ENCODE measurements around the gene WWOX. TPM values are rescaled to one million over a fixed set of nuclear protein-coding genes. Genes with fewer than 3 reads are reported as not detected.

The WWOX gene
- total RNA-seq, 1 experiment from 2014 or later: 28.3 TPM

DNA sequence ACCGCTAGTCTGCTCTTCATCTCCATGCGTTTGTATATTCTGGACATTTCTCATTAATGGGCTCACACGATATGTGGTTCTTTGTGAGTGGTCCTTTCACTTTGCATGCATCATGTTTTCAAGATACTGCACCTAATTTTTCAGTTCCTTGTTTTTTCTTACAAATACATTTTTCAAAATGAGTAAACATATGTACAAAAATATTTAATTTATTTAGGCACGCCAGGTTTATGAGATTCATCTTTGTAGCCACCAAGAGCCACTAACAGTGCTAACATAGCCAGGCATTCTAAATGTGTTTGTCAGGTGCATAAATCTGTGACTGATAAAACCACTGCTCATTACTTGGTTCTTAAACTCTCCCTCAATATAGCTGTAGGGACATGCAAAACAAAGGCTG lies 375.3 kb downstream of the WWOX start:
- ATAC-seq: no peak
- no TSS peak for BruUV-seq (replicated peaks)

GRCh38 chr16:78476615-78477014 lies 377.2 kb downstream of the WWOX start:
- H3K27me3 ChIP-seq (ENCODE audit: low read length): no peaks in the 10 kb centered on the region
- H3K4me2 ChIP-seq (ENCODE audit: low read length): no peak overlapping the region
- no peak for DNase-seq
- no peaks in the 10 kb centered on the region for H3K36me3 ChIP-seq (ENCODE audit: low read depth, low read length)
- intact Hi-C loops (cut with micrococcal nuclease): no loop called here
- no peak overlapping the region for H3K27ac ChIP-seq (ENCODE audit: low read length)
- H3K79me2 ChIP-seq (ENCODE audit: low read length): no peaks in the 10 kb centered on the region
- no peak overlapping the region for H3K4me3 ChIP-seq (ENCODE audit: low read length)
- ChIA-PET CTCF (no interaction called here), POLR2A (ENCODE audit: unreplicated experiment) (no interaction called here)
- H3K9ac ChIP-seq (ENCODE audit: low read length): no peak overlapping the region
- H4K20me1 ChIP-seq (ENCODE audit: low read length): no peaks in the 10 kb centered on the region
- no peaks in the 10 kb centered on the region for H3K9me3 ChIP-seq (ENCODE audit: low read length)
- BruUV-seq (replicated peaks): no TSS peak
- no peak overlapping the region for H2AFZ ChIP-seq (ENCODE audit: low read length)
- H3K4me1 ChIP-seq (ENCODE audit: insufficient read depth, low read length): no peaks in the 10 kb centered on the region
- H3F3A ChIP-seq (ENCODE audit: low read length, unreplicated experiment): no peaks in the 10 kb centered on the region
- H3K9me2 ChIP-seq (replicated peaks; ENCODE audit: low read length): no peaks in the 10 kb centered on the region
- ATAC-seq: no peak
- TF ChIP-seq, protein P1, sequence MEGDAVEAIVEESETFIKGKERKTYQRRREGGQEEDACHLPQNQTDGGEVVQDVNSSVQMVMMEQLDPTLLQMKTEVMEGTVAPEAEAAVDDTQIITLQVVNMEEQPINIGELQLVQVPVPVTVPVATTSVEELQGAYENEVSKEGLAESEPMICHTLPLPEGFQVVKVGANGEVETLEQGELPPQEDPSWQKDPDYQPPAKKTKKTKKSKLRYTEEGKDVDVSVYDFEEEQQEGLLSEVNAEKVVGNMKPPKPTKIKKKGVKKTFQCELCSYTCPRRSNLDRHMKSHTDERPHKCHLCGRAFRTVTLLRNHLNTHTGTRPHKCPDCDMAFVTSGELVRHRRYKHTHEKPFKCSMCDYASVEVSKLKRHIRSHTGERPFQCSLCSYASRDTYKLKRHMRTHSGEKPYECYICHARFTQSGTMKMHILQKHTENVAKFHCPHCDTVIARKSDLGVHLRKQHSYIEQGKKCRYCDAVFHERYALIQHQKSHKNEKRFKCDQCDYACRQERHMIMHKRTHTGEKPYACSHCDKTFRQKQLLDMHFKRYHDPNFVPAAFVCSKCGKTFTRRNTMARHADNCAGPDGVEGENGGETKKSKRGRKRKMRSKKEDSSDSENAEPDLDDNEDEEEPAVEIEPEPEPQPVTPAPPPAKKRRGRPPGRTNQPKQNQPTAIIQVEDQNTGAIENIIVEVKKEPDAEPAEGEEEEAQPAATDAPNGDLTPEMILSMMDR (conservative IDR thresholded peaks at IDR 0.05; ENCODE audit: low read depth, low read length): no peak
- TF ChIP-seq EZH2phosphoT487 (IDR thresholded peaks at IDR 0.05; ENCODE audit: borderline replicate concordance, low read length): no peak
- no peak for TF ChIP-seq EZH2 (IDR thresholded peaks at IDR 0.05; ENCODE audit: low read length, unreplicated experiment)

More for the DNA sequence above, 375.3 kb downstream of the WWOX start:
- TF ChIP-seq EZH2 (IDR thresholded peaks at IDR 0.05; ENCODE audit: low read length, unreplicated experiment) (no peak), EZH2phosphoT487 (IDR thresholded peaks at IDR 0.05; ENCODE audit: borderline replicate concordance, low read length) (no peak)
- TF ChIP-seq, protein P1 (conservative IDR thresholded peaks at IDR 0.05; ENCODE audit: low read depth, low read length): no peak
- Histone ChIP-seq H3K27ac (ENCODE audit: low read length) (no peak overlapping the region), H3K9ac (ENCODE audit: low read length) (no peak overlapping the region), H3K79me2 (ENCODE audit: low read length) (no peaks in the 10 kb centered on the region), H3K4me3 (ENCODE audit: low read length) (no peak overlapping the region), H3K4me2 (ENCODE audit: low read length) (no peak overlapping the region), H3K36me3 (ENCODE audit: low read depth, low read length) (no peaks in the 10 kb centered on the region), H3F3A (ENCODE audit: low read length, unreplicated experiment) (no peaks in the 10 kb centered on the region), H3K27me3 (ENCODE audit: low read length) (no peaks in the 10 kb centered on the region), H3K9me3 (ENCODE audit: low read length) (no peaks in the 10 kb centered on the region), H4K20me1 (ENCODE audit: low read length) (no peaks in the 10 kb centered on the region), H3K4me1 (ENCODE audit: insufficient read depth, low read length) (no peaks in the 10 kb centered on the region), H2AFZ (ENCODE audit: low read length) (no peak overlapping the region), H3K9me2 (replicated peaks; ENCODE audit: low read length) (no peaks in the 10 kb centered on the region)
- intact Hi-C loops (cut with micrococcal nuclease): no loop called here
- POLR2A ChIA-PET (ENCODE audit: unreplicated experiment): no interaction called here
- no peak for DNase-seq
- CTCF ChIA-PET: no interaction called here

- intact Hi-C loops (cut with micrococcal nuclease): no loop called here
- Histone ChIP-seq H3K4me1 (ENCODE audit: insufficient read depth, low read length) (no peaks in the 10 kb centered on the region), H3K27ac (ENCODE audit: low read length) (no peak overlapping the region), H4K20me1 (ENCODE audit: low read length) (no peaks in the 10 kb centered on the region), H3F3A (ENCODE audit: low read length, unreplicated experiment) (no peaks in the 10 kb centered on the region), H3K9me3 (ENCODE audit: low read length) (no peaks in the 10 kb centered on the region), H2AFZ (ENCODE audit: low read length) (no peak overlapping the region), H3K4me3 (ENCODE audit: low read length) (no peak overlapping the region), H3K9ac (ENCODE audit: low read length) (no peak overlapping the region), H3K9me2 (replicated peaks; ENCODE audit: low read length) (no peaks in the 10 kb centered on the region), H3K27me3 (ENCODE audit: low read length) (no peaks in the 10 kb centered on the region), H3K4me2 (ENCODE audit: low read length) (no peak overlapping the region), H3K36me3 (ENCODE audit: low read depth, low read length) (no peaks in the 10 kb centered on the region), H3K79me2 (ENCODE audit: low read length) (no peaks in the 10 kb centered on the region)
- TF ChIP-seq, protein P1 (conservative IDR thresholded peaks at IDR 0.05; ENCODE audit: low read depth, low read length): no peak
- TF ChIP-seq EZH2phosphoT487 (IDR thresholded peaks at IDR 0.05; ENCODE audit: borderline replicate concordance, low read length) (no peak), EZH2 (IDR thresholded peaks at IDR 0.05; ENCODE audit: low read length, unreplicated experiment) (no peak)
- ATAC-seq (no peak), DNase-seq (no peak)
- no TSS peak for BruUV-seq (replicated peaks)
- CTCF ChIA-PET: no interaction called here
- POLR2A ChIA-PET (ENCODE audit: unreplicated experiment): no interaction called here
Observed at GRCh38 chr16:78478267-78478861, 378.9 kb downstream of the WWOX start.
